ENCODE results near the gene TMEM220.
"Not testable (repeated sequence)": the region's sequence is repeated elsewhere in the genome, so short reads cannot be mapped to it uniquely, and the experiment has no call there.

The TMEM220 gene

GRCh38 chr17:10725262-10725661 is 4.6 kb downstream of the TMEM220 start:
- DNase-seq: no peak

GRCh38 chr17:10724546-10725195 is 5.2 kb downstream of the TMEM220 start:
- DNase-seq: no peak

GRCh38 chr17:10718547-10718946 is 11.3 kb downstream of the TMEM220 start:
- DNase-seq: no peak

- DNase-seq: no peak
Measured at GRCh38 chr17:10716218-10716617, 13.6 kb downstream of the TMEM220 start.

- DNase-seq: no peak
Measured at GRCh38 chr17:10713318-10713717, 16.5 kb downstream of the TMEM220 start.

GRCh38 chr17:10705727-10706126 is 24.1 kb downstream of the TMEM220 start:
- DNase-seq: no peak

- DNase-seq: no peak
Measured at GRCh38 chr17:10702574-10702973, 27.2 kb downstream of the TMEM220 start.

GRCh38 chr17:10699856-10700255 is 30.0 kb downstream of the TMEM220 start:
- DNase-seq: no peak

- no peak for DNase-seq
Measured at GRCh38 chr17:10698096-10698818, 31.6 kb downstream of the TMEM220 start.

GRCh38 chr17:10697092-10698081 is 32.4 kb downstream of the TMEM220 start, which contains the start of the genes ADPRM and SCO1:
ADPRM (plus strand) TSS chr17:10697594; CDS start chr17:10704927, 7,333 bp downstream.
SCO1 (minus strand) TSS chr17:10697533; CDS start chr17:10697507, 26 bp downstream.
- DNase-seq: peak; percentile 91

- not testable (repeated sequence) for DNase-seq
Measured at GRCh38 chr17:10695875-10696407, 33.9 kb downstream of the TMEM220 start.

GRCh38 chr17:10687499-10687898 is 42.3 kb downstream of the TMEM220 start:
- no peak for DNase-seq

- no peak for DNase-seq
Measured at GRCh38 chr17:10683853-10684252, 46.0 kb downstream of the TMEM220 start.

GRCh38 chr17:10681866-10682446 is 47.9 kb downstream of the TMEM220 start:
- DNase-seq: no peak

GRCh38 chr17:10674704-10675103 is 55.1 kb downstream of the TMEM220 start:
- no peak for DNase-seq

- no peak for DNase-seq
Measured at GRCh38 chr17:10673312-10673711, 56.5 kb downstream of the TMEM220 start.

- no peak for DNase-seq
Measured at GRCh38 chr17:10668775-10669174, 61.0 kb downstream of the TMEM220 start.

GRCh38 chr17:10666906-10667305 is 62.9 kb downstream of the TMEM220 start:
- DNase-seq: no peak

GRCh38 chr17:10664571-10664970 is 65.3 kb downstream of the TMEM220 start:
- DNase-seq: no peak

Measured in stimulated activated CD4-positive, alpha-beta T cell treated with anti-CD3 and anti-CD28 coated beads, Interleukin-1b, Interleukin-23, amount 100 ng/mL, for 48 hours (primary cell).